SIG-M5 (cell line): ENCODE measurements around the gene SCN10A.

Experiments used
- DNase-seq: peaks from one replicate; lab custom pipeline; 2025; lab: John Stamatoyannopoulos, UW

SCN10A gene

GRCh38 chr3:38816026-38816425 lies at the start of gene SCN10A:
SCN10A (minus strand) TSS chr3:38816217; CDS start chr3:38794010, 22,207 bp downstream.
- DNase-seq, result no peak

- no peak for DNase-seq
These were observed 37.0 kb upstream of the SCN10A start for GRCh38 chr3:38853011-38853410.

- no peak for DNase-seq
These were observed 27.9 kb upstream of the SCN10A start for GRCh38 chr3:38843898-38844297.

GRCh38 chr3:38842266-38842965 lies 26.4 kb upstream of the SCN10A start:
- no peak for DNase-seq

- no peak for DNase-seq
These were observed 25.0 kb upstream of the SCN10A start for GRCh38 chr3:38840987-38841386.

GRCh38 chr3:38837358-38837757 lies 21.3 kb upstream of the SCN10A start:
- no peak for DNase-seq

GRCh38 chr3:38836561-38836960 lies 20.5 kb upstream of the SCN10A start:
- no peak for DNase-seq

GRCh38 chr3:38835939-38836338 lies 19.9 kb upstream of the SCN10A start:
- DNase-seq, result no peak

GRCh38 chr3:38834717-38835116 lies 18.7 kb upstream of the SCN10A start:
- no peak for DNase-seq

- DNase-seq, result no peak
These were observed 18.1 kb upstream of the SCN10A start for GRCh38 chr3:38834110-38834509.

- DNase-seq, result no peak
These were observed 13.4 kb upstream of the SCN10A start for GRCh38 chr3:38829404-38829803.

- no peak for DNase-seq
These were observed 12.7 kb upstream of the SCN10A start for GRCh38 chr3:38828681-38829080.

GRCh38 chr3:38827791-38828190 lies 11.8 kb upstream of the SCN10A start:
- DNase-seq, result no peak

- DNase-seq, result no peak
These were observed 10.0 kb upstream of the SCN10A start for GRCh38 chr3:38826001-38826400.

- no peak for DNase-seq
These were observed 8.3 kb upstream of the SCN10A start for GRCh38 chr3:38824349-38824748.

- no peak for DNase-seq
These were observed 7.7 kb upstream of the SCN10A start for GRCh38 chr3:38823722-38824121.

GRCh38 chr3:38823186-38823585 lies 7.2 kb upstream of the SCN10A start:
- DNase-seq, result no peak

- DNase-seq, result no peak
These were observed 4.2 kb downstream of the SCN10A start for GRCh38 chr3:38811822-38812221.

- DNase-seq, result no peak
These were observed 10.1 kb downstream of the SCN10A start for GRCh38 chr3:38805765-38806386.

GRCh38 chr3:38805004-38805403 lies 11.0 kb downstream of the SCN10A start:
- DNase-seq, result no peak

GRCh38 chr3:38800511-38800910 lies 15.5 kb downstream of the SCN10A start:
- no peak for DNase-seq

GRCh38 chr3:38793721-38794120 lies 22.3 kb downstream of the SCN10A start:
- DNase-seq, result no peak

- DNase-seq, result no peak
These were observed 23.0 kb downstream of the SCN10A start for GRCh38 chr3:38792983-38793382.

- DNase-seq, result no peak
These were observed 33.9 kb downstream of the SCN10A start for GRCh38 chr3:38782148-38782547.
